Endodermal cell (in vitro differentiated cells): ENCODE results near the gene EIF3L. TPM values are rescaled to one million over a fixed set of nuclear protein-coding genes. Genes with fewer than 3 reads are reported as not detected.
A peak's percentile ranks its signal among the peaks of the same experiment; 100 is the strongest.

Experiments used
- DNase-seq: peaks from one replicate; pipeline ENCODE4 v3.0.0-alpha.2; 2017
- H3K27ac ChIP-seq: 2 replicates; pipeline ENCODE4 v1.5.1; 2013; ENCODE audit warnings: mild to moderate bottlenecking, low read depth, low read length, moderate library complexity
- H3K27me3 ChIP-seq: 2 replicates; pipeline ENCODE4 v1.6.1; 2013; ENCODE audit warnings: mild to moderate bottlenecking, low read length, moderate library complexity; ENCODE audit not compliant: insufficient read depth, control insufficient read depth, poor library complexity, severe bottlenecking
- H3K36me3 ChIP-seq: 2 replicates; pipeline ENCODE4 v1.7.0; 2013; ENCODE audit warnings: mild to moderate bottlenecking, low read length, moderate library complexity; ENCODE audit not compliant: control insufficient read depth, insufficient read depth
- H3K4me1 ChIP-seq: one replicate; pipeline ENCODE4 v1.7.0; 2013; ENCODE audit warnings: low read length; ENCODE audit not compliant: control insufficient read depth, insufficient read depth
- H3K4me3 ChIP-seq: 2 replicates; pipeline ENCODE4 v1.5.1; 2013; ENCODE audit warnings: mild to moderate bottlenecking, low read length, moderate library complexity
- H3K9ac ChIP-seq: 2 replicates; pipeline ENCODE4 v1.6.1; 2013; ENCODE audit warnings: mild to moderate bottlenecking, low read length, moderate library complexity; ENCODE audit not compliant: poor library complexity, severe bottlenecking; ENCODE audit errors: extremely low read depth
- H3K9me3 ChIP-seq: 2 replicates; pipeline ENCODE4 v1.6.1; 2013; ENCODE audit warnings: mild to moderate bottlenecking, low read length, moderate library complexity; ENCODE audit not compliant: control insufficient read depth
- H3K27ac Mint-ChIP-seq: 2 replicates; pipeline ENCODE4 v1.8.0; 2020; ENCODE audit warnings: mixed read lengths
- H3K27me3 Mint-ChIP-seq: 2 replicates; pipeline ENCODE4 v1.8.0; 2021; ENCODE audit warnings: mild to moderate bottlenecking, mixed read lengths; ENCODE audit not compliant: insufficient read depth
- H3K36me3 Mint-ChIP-seq: 2 replicates; pipeline ENCODE4 v1.8.0; 2020; ENCODE audit warnings: low read depth, mixed read lengths
- H3K4me1 Mint-ChIP-seq: 2 replicates; pipeline ENCODE4 v1.8.0; 2020; ENCODE audit warnings: mixed read lengths
- H3K4me3 Mint-ChIP-seq: 2 replicates; pipeline ENCODE4 v1.8.0; 2020; ENCODE audit warnings: mild to moderate bottlenecking, moderate library complexity, mixed read lengths
- H3K9me3 Mint-ChIP-seq: 2 replicates; pipeline ENCODE4 v1.8.0; 2020; ENCODE audit warnings: mild to moderate bottlenecking, mixed read lengths
- WGBS, 2 experiments: methylation state at CpG; one replicate each; pipeline versions ENCODE4 v1.1.5 to v1.1.7; 2013; ENCODE audit warnings: missing lambda C conversion rate in 2 of 2, mixed read lengths in 1 of 2; ENCODE audit not compliant: insufficient coverage in 1 of 2, insufficient read length in 1 of 2; 5-methylcytosine and 5-hydroxymethylcytosine counted together
- total RNA-seq, 2 donors: library from RNA; stranded (reverse); fragmentation: NEBNext Ultra II Directional in 1 of 2; extraction: Animal tissue kit (Norgen Biotek cat#: 25700) in 1 of 2; gene quantifications; 2 replicates in 1 of 2; 3 replicates in 1 of 2; pipeline ENCODE4 v1.2.1, GENCODE V29; 2021
- TF ChIP-seq, protein P1 (sequence below): fragments of 200-600 bp; sonication (generic); conservative IDR thresholded peaks from 2 replicates; pipeline ENCODE4 v1.5.0; 2021; ENCODE audit warnings: antibody characterized with exemption, mild to moderate bottlenecking

Gene EIF3L
- total RNA-seq, 2 donors from 2014 or later, result 469 to 541 TPM

- Histone ChIP-seq H3K4me3 (peak overlapping the region; percentile 61), H3K9ac (no peak overlapping the region), H3K9me3 (no peaks in the 10 kb centered on the region), H3K27me3 (peaks cover 37% of the 10 kb centered on the region), H3K4me1 (no peaks in the 10 kb centered on the region), H3K27ac (no peak overlapping the region), H3K36me3 (no peaks in the 10 kb centered on the region)
- no peaks in the 10 kb centered on the region for H3K9me3 Mint-ChIP-seq
- peak; percentile 82 for DNase-seq
- H3K4me3 Mint-ChIP-seq, result peak overlapping the region; percentile 46
- H3K36me3 Mint-ChIP-seq, result peaks cover 9% of the 10 kb centered on the region
- WGBS, 2 experiments, result 16 to 25% methylated on average over 57 to 135 of the region's 135 CpGs
- peaks cover 44% of the 10 kb centered on the region for H3K27me3 Mint-ChIP-seq
- TF ChIP-seq, protein P1, sequence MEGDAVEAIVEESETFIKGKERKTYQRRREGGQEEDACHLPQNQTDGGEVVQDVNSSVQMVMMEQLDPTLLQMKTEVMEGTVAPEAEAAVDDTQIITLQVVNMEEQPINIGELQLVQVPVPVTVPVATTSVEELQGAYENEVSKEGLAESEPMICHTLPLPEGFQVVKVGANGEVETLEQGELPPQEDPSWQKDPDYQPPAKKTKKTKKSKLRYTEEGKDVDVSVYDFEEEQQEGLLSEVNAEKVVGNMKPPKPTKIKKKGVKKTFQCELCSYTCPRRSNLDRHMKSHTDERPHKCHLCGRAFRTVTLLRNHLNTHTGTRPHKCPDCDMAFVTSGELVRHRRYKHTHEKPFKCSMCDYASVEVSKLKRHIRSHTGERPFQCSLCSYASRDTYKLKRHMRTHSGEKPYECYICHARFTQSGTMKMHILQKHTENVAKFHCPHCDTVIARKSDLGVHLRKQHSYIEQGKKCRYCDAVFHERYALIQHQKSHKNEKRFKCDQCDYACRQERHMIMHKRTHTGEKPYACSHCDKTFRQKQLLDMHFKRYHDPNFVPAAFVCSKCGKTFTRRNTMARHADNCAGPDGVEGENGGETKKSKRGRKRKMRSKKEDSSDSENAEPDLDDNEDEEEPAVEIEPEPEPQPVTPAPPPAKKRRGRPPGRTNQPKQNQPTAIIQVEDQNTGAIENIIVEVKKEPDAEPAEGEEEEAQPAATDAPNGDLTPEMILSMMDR, result peak; percentile 54
- H3K4me1 Mint-ChIP-seq, result peaks cover 5% of the 10 kb centered on the region
- no peak overlapping the region for H3K27ac Mint-ChIP-seq
Observed at GRCh38 chr22:37824674-37825641, 24.3 kb upstream of the EIF3L start.

DNA sequence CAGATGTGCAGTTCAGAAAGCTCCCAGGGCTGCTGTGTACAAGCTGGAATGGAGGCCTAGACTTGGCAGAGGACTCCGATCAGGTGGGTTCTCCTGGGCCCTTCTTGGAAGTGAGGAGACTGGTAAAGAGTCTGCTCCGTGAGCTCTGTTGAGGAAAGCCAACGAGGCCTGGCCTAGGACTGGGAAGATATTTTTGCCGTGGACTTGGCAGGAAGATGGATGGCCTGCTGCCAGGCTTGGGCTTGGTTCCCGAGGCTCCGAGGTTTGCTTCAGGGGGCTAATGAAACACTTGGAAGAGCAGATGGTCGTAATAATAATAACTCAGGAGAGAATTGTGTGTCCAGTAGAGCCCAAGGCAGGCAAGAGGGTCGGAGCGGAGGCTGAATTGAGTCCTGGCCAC, 22.2 kb upstream of the EIF3L start:
- peak overlapping the region; percentile 51 for H3K27ac ChIP-seq
- peaks cover 28% of the 10 kb centered on the region for H3K27me3 ChIP-seq
- Mint-ChIP-seq H3K27ac (no peak overlapping the region), H3K4me3 (no peak overlapping the region), H3K27me3 (peaks cover 28% of the 10 kb centered on the region), H3K9me3 (no peaks in the 10 kb centered on the region), H3K36me3 (peaks cover 22% of the 10 kb centered on the region), H3K4me1 (peaks cover 1% of the 10 kb centered on the region)
- TF ChIP-seq, protein P1, result no peak
- H3K4me3 ChIP-seq, result no peak overlapping the region
- H3K36me3 ChIP-seq, result peaks cover 16% of the 10 kb centered on the region
- 87 to 96% methylated on average over 7 to 9 of the region's 9 CpGs for WGBS, 2 experiments
- DNase-seq, result no peak
- no peaks in the 10 kb centered on the region for H3K4me1 ChIP-seq
- H3K9ac ChIP-seq, result no peak overlapping the region
- no peaks in the 10 kb centered on the region for H3K9me3 ChIP-seq

DNA sequence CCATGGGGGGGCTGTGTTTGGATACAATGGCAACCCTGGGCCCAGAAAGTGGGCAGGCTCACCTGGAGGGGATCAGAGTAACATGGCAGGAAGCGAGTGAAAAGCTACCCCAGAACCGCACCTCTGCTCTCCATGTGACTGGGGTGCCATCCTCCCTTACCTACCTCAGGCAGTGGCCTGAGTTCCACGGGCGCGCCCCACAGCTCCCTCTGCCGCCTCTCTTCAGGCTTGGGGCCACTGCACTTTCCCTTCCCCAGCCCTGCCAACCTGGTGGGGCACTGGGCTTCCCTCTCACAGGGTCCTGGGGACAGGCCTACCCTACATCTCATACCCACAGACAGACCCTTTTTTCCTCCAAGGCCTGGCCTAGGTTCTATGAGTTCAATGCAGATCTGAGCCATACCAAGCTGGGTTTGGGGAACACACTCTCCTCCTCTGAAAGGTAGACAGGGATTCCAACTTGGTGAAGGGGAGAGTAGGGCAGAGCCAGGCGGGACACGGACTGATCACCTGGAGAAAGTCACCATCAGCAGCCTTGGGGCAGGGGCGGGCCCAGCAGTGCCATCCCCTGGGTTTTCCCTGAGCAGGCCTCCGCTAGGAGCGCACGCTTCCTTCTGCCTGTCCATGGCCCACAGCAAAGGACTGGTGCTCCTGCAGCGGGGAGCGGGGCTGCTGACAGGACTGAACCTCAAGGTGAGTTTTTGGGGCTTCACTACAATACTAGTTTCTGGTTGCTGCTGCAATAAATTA, 19.0 kb upstream of the EIF3L start:
- no peak overlapping the region for H3K4me3 Mint-ChIP-seq
- peaks cover 34% of the 10 kb centered on the region for H3K36me3 Mint-ChIP-seq
- H3K4me3 ChIP-seq, result no peak overlapping the region
- H3K27me3 Mint-ChIP-seq, result peaks cover 5% of the 10 kb centered on the region
- no peak overlapping the region for H3K9ac ChIP-seq
- no peaks in the 10 kb centered on the region for H3K9me3 Mint-ChIP-seq
- H3K36me3 ChIP-seq, result peaks cover 39% of the 10 kb centered on the region
- no peaks in the 10 kb centered on the region for H3K4me1 Mint-ChIP-seq
- H3K9me3 ChIP-seq, result no peaks in the 10 kb centered on the region
- H3K27ac Mint-ChIP-seq, result no peak overlapping the region
- H3K4me1 ChIP-seq, result no peaks in the 10 kb centered on the region
- H3K27me3 ChIP-seq, result peaks cover 6% of the 10 kb centered on the region
- no peak overlapping the region for H3K27ac ChIP-seq
- 89 to 91% methylated on average over 12 to 14 of the region's 14 CpGs for WGBS, 2 experiments
- DNase-seq, result no peak
- TF ChIP-seq, protein P1, result no peak
